A549 (cell line): ENCODE results near the gene PARD3B. TPM values are rescaled to one million over a fixed set of nuclear protein-coding genes. Genes with fewer than 3 reads are reported as not detected.

ENCODE experiments used
- ATAC-seq, 2 experiments: fragments of 200-7000 bp in 1 of 2; fragments of >200 bp in 1 of 2; cut with Nextera tagmentation in 1 of 2; cut with Tn5 transposase in 1 of 2; 3 replicates each; pipeline versions ENCODE4 v1.8.0 to v1.9.1; 2018 to 2020; ENCODE audit warnings: mild to moderate bottlenecking in 1 of 2, moderate library complexity in 1 of 2
- CTCF ChIA-PET: fragments of 300-600 bp; sonication (Branson Sonifier 250); formaldehyde crosslinking; extraction: SDS; loops from one replicate; lab custom pipeline; 2021; ENCODE audit warnings: antibody characterized with exemption, inconsistent platforms; lab: Yijun Ruan, JAX
- POLR2A ChIA-PET: fragments of 350-600 bp; formaldehyde crosslinking; extraction: SDS; loops from one replicate; lab custom pipeline; 2021; ENCODE audit warnings: antibody characterized with exemption, inconsistent platforms; lab: Yijun Ruan, JAX
- DNase-seq, 2 experiments: peaks; one replicate each; pipeline versions ENCODE4 v3.0.0 to v3.0.0-alpha.2; 2011 to 2016; ENCODE audit warnings: low read depth in 1 of 2, low spot score in 1 of 2
- FAIRE-seq: peaks from 2 replicates; lab custom pipeline; 2011; peaks lifted over from hg19 to GRCh38; lab: Jason Lieb, UNC
- H3K27ac ChIP-seq, 2 experiments: fragments of >200 bp; sonication (Bioruptor Twin); formaldehyde crosslinking; 3 replicates each; pipeline ENCODE4 v1.5.1; 2016 to 2017
- H3K4me1 ChIP-seq: fragments of >200 bp; sonication (Bioruptor Twin); formaldehyde crosslinking; 3 replicates; pipeline ENCODE4 v1.6.1; 2016
- H3K4me2 ChIP-seq: fragments of >200 bp; sonication (Bioruptor Twin); formaldehyde crosslinking; 3 replicates; pipeline ENCODE4 v1.6.1; 2016
- H3K4me3 ChIP-seq: fragments of >200 bp; sonication (Bioruptor Twin); formaldehyde crosslinking; 3 replicates; pipeline ENCODE4 v1.5.1; 2016
- H3K9me3 ChIP-seq: fragments of >200 bp; sonication (Bioruptor Twin); formaldehyde crosslinking; 3 replicates; pipeline ENCODE4 v1.6.1; 2016
- BHLHE40 ChIP-seq: IDR thresholded peaks from 2 replicates; pipeline ENCODE4 v1.6.1; 2012; ENCODE audit warnings: low read depth, low read length, inconsistent platforms
- CBX8 ChIP-seq: fragments of 200-600 bp; sonication (generic); IDR thresholded peaks from 2 replicates; pipeline ENCODE4 v1.6.1; 2016
- CHD2 ChIP-seq: fragments of 150-350 bp; IDR thresholded peaks from 2 replicates; pipeline ENCODE4 v1.6.1; 2014; ENCODE audit warnings: low read length; ENCODE audit not compliant: partially characterized antibody
- FOSB ChIP-seq: fragments of 250-450 bp; sonication (Bioruptor Pico); IDR thresholded peaks from 2 replicates; pipeline ENCODE4 v1.5.0; 2020; ENCODE audit warnings: mild to moderate bottlenecking, moderate library complexity
- HDAC2 ChIP-seq: fragments of 200-600 bp; sonication (generic); IDR thresholded peaks from 2 replicates; pipeline ENCODE4 v1.6.1; 2016
- HOXA7 ChIP-seq: fragments of 250-450 bp; sonication (Bioruptor Pico); IDR thresholded peaks from 2 replicates; pipeline ENCODE4 v1.5.0; 2020; ENCODE audit warnings: mild to moderate bottlenecking, moderate library complexity
- HOXB13 ChIP-seq: fragments of 250-450 bp; sonication (Bioruptor Pico); IDR thresholded peaks from 2 replicates; pipeline ENCODE4 v1.5.0; 2020; ENCODE audit warnings: low read depth, mild to moderate bottlenecking, moderate library complexity
- HOXB5 ChIP-seq: fragments of 250-450 bp; sonication (Bioruptor Pico); IDR thresholded peaks from 2 replicates; pipeline ENCODE4 v1.5.0; 2020; ENCODE audit warnings: mild to moderate bottlenecking, moderate library complexity
- KDM1A ChIP-seq: fragments of 200-600 bp; sonication (generic); IDR thresholded peaks from 2 replicates; pipeline ENCODE4 v1.6.1; 2016; ENCODE audit warnings: low read depth, mild to moderate bottlenecking
- MAFK ChIP-seq: fragments of 450-650 bp; IDR thresholded peaks from 2 replicates; pipeline ENCODE4 v1.6.1; 2014; ENCODE audit not compliant: partially characterized antibody
- MAX ChIP-seq: IDR thresholded peaks from 2 replicates; pipeline ENCODE4 v1.6.1; 2012
- MAZ ChIP-seq: fragments of 150-350 bp; IDR thresholded peaks from 2 replicates; pipeline ENCODE4 v1.6.1; 2014; ENCODE audit warnings: antibody characterized with exemption, low read depth, low read length, borderline replicate concordance
- NPAS2 ChIP-seq: fragments of 250-450 bp; sonication (Bioruptor Pico); IDR thresholded peaks from 2 replicates; pipeline ENCODE4 v1.8.0; 2022; ENCODE audit warnings: mild to moderate bottlenecking, moderate library complexity, borderline replicate concordance
- PHF8 ChIP-seq: fragments of 200-600 bp; sonication (generic); IDR thresholded peaks from 2 replicates; pipeline ENCODE4 v1.6.1; 2016; ENCODE audit warnings: low read depth, mild to moderate bottlenecking, antibody characterized with exemption, moderate library complexity, borderline replicate concordance
- RFX5 ChIP-seq: fragments of 450-650 bp; IDR thresholded peaks from 2 replicates; pipeline ENCODE4 v1.7.1; 2014; ENCODE audit warnings: antibody characterized with exemption, mild to moderate bottlenecking, moderate library complexity
- RNF2 ChIP-seq: fragments of 200-600 bp; sonication (generic); IDR thresholded peaks from 2 replicates; pipeline ENCODE4 v1.6.1; 2016; ENCODE audit warnings: low read depth, mild to moderate bottlenecking, antibody characterized with exemption, moderate library complexity, borderline replicate concordance
- SMC3 ChIP-seq: fragments of >200 bp; sonication (Bioruptor Twin); formaldehyde crosslinking; IDR thresholded peaks from 3 replicates; pipeline ENCODE4 v1.6.1; 2018; ENCODE audit warnings: inconsistent platforms
- SREBF2 ChIP-seq: fragments of 450-650 bp; IDR thresholded peaks from 2 replicates; pipeline ENCODE4 v1.6.1; 2014; ENCODE audit warnings: mild to moderate bottlenecking, moderate library complexity
- USF2 ChIP-seq: fragments of 450-650 bp; IDR thresholded peaks from 2 replicates; pipeline ENCODE4 v1.6.1; 2014; ENCODE audit warnings: antibody characterized with exemption
- ZC3H11A ChIP-seq: fragments of 450-650 bp; IDR thresholded peaks from 2 replicates; pipeline ENCODE4 v1.6.1; 2014; ENCODE audit warnings: antibody characterized with exemption, mild to moderate bottlenecking
- ZFP36 ChIP-seq: fragments of 450-650 bp; IDR thresholded peaks from 2 replicates; pipeline ENCODE4 v1.6.1; 2014; ENCODE audit warnings: borderline replicate concordance; ENCODE audit not compliant: partially characterized antibody
- WGBS: methylation state at CpG from one replicate; pipeline ENCODE4 v1.1.6; 2017; ENCODE audit errors: missing lambda C conversion rate; 5-methylcytosine and 5-hydroxymethylcytosine counted together
- polyA plus RNA-seq, 4 experiments: library from polyadenylated mRNA; depleted of rRNA in 3 of 4; stranded (reverse); fragments of >200 nt; fragmentation: RNase III in 1 of 4; extraction: RNeasy Plus Mini Kit Qiagen cat#74134 plus additional on column Dnase treatment in 1 of 4; gene quantifications; 2 replicates in 3 of 4; 3 replicates in 1 of 4; pipeline ENCODE4 v1.2.3, GENCODE V29; 2011 to 2017
- TF ChIP-seq, protein P1 (sequence below): IDR thresholded peaks from 2 replicates; pipeline ENCODE4 v1.6.1; 2012
- TF ChIP-seq, protein P2 (sequence below): fragments of 250-450 bp; sonication (Bioruptor Pico); IDR thresholded peaks from 2 replicates; pipeline ENCODE4 v1.5.0; 2021; ENCODE audit warnings: mild to moderate bottlenecking, moderate library complexity, borderline replicate concordance
- TF ChIP-seq, protein P3 (sequence below): fragments of 200-600 bp; sonication (generic); IDR thresholded peaks from 2 replicates; pipeline ENCODE4 v1.6.1; 2016; ENCODE audit warnings: antibody characterized with exemption, mild to moderate bottlenecking, moderate library complexity

PARD3B gene
- polyA plus RNA-seq, 2 of the 4 experiments (the other 2 are of a cell fraction): 1.2 to 2.4 TPM

- no peak for TF ChIP-seq SMC3
Measured at GRCh38 chr2:204539019-204539385, 6.3 kb upstream of the PARD3B start (continued).

GRCh38 chr2:204541637-204542036, 3.6 kb upstream of the PARD3B start:
- ChIA-PET POLR2A (no interaction called here), CTCF (interaction anchor here (1.2 kb wide), 1 partner anchor 1138 kb away, joined by 3 read pairs; no protein-coding TSS in a partner anchor)
- no peak for TF ChIP-seq NPAS2 (CRISPR knock-in tag)
- no peak for TF ChIP-seq HOXB13 (CRISPR knock-in tag)
- no peak for TF ChIP-seq KDM1A
- TF ChIP-seq FOSB (CRISPR knock-in tag): no peak
- no peak for TF ChIP-seq USF2
- no peak for TF ChIP-seq RNF2
- no peak for TF ChIP-seq MAZ
- no peak for TF ChIP-seq PHF8
- TF ChIP-seq RFX5: no peak
- no peak for TF ChIP-seq MAX
- TF ChIP-seq CHD2: no peak
- TF ChIP-seq, protein P1, sequence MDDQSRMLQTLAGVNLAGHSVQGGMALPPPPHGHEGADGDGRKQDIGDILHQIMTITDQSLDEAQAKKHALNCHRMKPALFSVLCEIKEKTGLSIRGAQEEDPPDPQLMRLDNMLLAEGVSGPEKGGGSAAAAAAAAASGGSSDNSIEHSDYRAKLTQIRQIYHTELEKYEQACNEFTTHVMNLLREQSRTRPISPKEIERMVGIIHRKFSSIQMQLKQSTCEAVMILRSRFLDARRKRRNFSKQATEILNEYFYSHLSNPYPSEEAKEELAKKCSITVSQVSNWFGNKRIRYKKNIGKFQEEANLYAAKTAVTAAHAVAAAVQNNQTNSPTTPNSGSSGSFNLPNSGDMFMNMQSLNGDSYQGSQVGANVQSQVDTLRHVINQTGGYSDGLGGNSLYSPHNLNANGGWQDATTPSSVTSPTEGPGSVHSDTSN: no peak
- TF ChIP-seq ZC3H11A: no peak
- no peak for TF ChIP-seq ZFP36
- Histone ChIP-seq H3K4me2 (no peak overlapping the region), H3K9me3 (no peaks in the 10 kb centered on the region), H3K4me1 (peaks cover 6% of the 10 kb centered on the region; the same call in 2 of the 3 replicates), H3K4me3 (no peak overlapping the region), H3K27ac (no peak overlapping the region)
- no peak for ATAC-seq
- 80% methylated on average over 2 of the region's 2 CpGs for WGBS
- FAIRE-seq: no peak
- DNase-seq: no peak

DNA sequence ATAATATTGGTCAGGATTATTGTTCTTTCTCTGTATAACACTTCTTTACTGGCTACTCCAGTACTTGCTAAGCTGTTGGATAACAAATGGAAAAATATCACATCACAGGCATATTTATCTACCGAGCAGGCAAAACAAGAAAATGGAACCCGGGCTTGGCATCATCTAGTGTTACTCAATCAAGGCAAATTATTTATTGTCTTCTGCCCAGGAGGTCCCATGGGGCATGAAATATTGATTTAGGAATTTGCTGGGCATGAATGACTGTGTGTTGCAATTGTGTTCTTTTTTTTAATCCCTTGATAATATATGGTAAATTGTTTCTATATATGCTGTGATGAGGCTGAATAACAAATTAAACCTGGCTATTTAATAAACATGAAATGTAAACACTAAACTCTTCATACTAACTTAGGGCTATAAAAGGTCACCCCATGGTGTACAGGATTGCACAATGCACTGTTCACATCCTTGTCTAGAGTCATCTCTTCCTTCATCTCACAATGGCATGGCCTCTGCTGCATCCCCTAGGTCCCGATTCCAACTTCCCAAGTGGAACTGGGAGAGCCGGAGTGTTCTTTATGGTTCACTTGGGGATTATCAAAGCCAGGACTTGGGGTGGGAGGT, 2.2 kb upstream of the PARD3B start:
- no peak for DNase-seq
- 66% methylated on average over 4 of the region's 4 CpGs for WGBS
- POLR2A ChIA-PET: no interaction called here

More for the DNA sequence above, 2.2 kb upstream of the PARD3B start:
- CTCF ChIA-PET: no interaction called here
- Histone ChIP-seq H3K4me1 (peaks cover 6% of the 10 kb centered on the region; the same call in 2 of the 3 replicates), H3K27ac (no peak overlapping the region), H3K4me3 (no peak overlapping the region), H3K4me2 (0 out of 3 replicates have a peak overlapping the region, but pooled peaks have one; percentile 3), H3K9me3 (no peaks in the 10 kb centered on the region)
- FAIRE-seq (no peak), ATAC-seq (no peak)
- TF ChIP-seq HOXA7 (CRISPR knock-in tag): no peak
- TF ChIP-seq MAFK: no peak
- no peak for TF ChIP-seq HDAC2
- TF ChIP-seq HOXB5 (CRISPR knock-in tag): no peak
- no peak for TF ChIP-seq RNF2
- TF ChIP-seq USF2: no peak
- TF ChIP-seq, protein P2, sequence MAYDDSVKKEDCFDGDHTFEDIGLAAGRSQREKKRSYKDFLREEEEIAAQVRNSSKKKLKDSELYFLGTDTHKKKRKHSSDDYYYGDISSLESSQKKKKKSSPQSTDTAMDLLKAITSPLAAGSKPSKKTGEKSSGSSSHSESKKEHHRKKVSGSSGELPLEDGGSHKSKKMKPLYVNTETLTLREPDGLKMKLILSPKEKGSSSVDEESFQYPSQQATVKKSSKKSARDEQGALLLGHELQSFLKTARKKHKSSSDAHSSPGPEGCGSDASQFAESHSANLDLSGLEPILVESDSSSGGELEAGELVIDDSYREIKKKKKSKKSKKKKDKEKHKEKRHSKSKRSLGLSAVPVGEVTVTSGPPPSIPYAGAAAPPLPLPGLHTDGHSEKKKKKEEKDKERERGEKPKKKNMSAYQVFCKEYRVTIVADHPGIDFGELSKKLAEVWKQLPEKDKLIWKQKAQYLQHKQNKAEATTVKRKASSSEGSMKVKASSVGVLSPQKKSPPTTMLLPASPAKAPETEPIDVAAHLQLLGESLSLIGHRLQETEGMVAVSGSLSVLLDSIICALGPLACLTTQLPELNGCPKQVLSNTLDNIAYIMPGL (CRISPR knock-in tag): no peak
- TF ChIP-seq, protein P3, sequence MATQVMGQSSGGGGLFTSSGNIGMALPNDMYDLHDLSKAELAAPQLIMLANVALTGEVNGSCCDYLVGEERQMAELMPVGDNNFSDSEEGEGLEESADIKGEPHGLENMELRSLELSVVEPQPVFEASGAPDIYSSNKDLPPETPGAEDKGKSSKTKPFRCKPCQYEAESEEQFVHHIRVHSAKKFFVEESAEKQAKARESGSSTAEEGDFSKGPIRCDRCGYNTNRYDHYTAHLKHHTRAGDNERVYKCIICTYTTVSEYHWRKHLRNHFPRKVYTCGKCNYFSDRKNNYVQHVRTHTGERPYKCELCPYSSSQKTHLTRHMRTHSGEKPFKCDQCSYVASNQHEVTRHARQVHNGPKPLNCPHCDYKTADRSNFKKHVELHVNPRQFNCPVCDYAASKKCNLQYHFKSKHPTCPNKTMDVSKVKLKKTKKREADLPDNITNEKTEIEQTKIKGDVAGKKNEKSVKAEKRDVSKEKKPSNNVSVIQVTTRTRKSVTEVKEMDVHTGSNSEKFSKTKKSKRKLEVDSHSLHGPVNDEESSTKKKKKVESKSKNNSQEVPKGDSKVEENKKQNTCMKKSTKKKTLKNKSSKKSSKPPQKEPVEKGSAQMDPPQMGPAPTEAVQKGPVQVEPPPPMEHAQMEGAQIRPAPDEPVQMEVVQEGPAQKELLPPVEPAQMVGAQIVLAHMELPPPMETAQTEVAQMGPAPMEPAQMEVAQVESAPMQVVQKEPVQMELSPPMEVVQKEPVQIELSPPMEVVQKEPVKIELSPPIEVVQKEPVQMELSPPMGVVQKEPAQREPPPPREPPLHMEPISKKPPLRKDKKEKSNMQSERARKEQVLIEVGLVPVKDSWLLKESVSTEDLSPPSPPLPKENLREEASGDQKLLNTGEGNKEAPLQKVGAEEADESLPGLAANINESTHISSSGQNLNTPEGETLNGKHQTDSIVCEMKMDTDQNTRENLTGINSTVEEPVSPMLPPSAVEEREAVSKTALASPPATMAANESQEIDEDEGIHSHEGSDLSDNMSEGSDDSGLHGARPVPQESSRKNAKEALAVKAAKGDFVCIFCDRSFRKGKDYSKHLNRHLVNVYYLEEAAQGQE: no peak
- no peak for TF ChIP-seq FOSB (CRISPR knock-in tag)
- no peak for TF ChIP-seq CBX8
- no peak for TF ChIP-seq BHLHE40
- TF ChIP-seq SREBF2: no peak
